SK-N-SH treated with all-trans-retinoic acid at 6 μM for 48 hours (cell line): ENCODE results near the gene CDC14A.

ENCODE experiments used
- CSDC2 ChIP-seq: fragments of 250-450 bp; sonication (Bioruptor Pico); IDR thresholded peaks from 2 replicates; pipeline ENCODE4 v1.5.0; 2020; ENCODE audit warnings: mild to moderate bottlenecking, moderate library complexity
- GLIS3 ChIP-seq: fragments of 250-450 bp; sonication (Bioruptor Pico); IDR thresholded peaks from 2 replicates; pipeline ENCODE4 v1.5.0; 2020; ENCODE audit warnings: mild to moderate bottlenecking, moderate library complexity
- OSR1 ChIP-seq: fragments of 250-450 bp; sonication (Bioruptor Pico); IDR thresholded peaks from 2 replicates; pipeline ENCODE4 v1.8.0; 2022; ENCODE audit warnings: moderate library complexity, mild to moderate bottlenecking, inconsistent platforms
- PATZ1 ChIP-seq: fragments of 250-450 bp; sonication (Bioruptor Pico); IDR thresholded peaks from 2 replicates; pipeline ENCODE4 v1.8.0; 2020; ENCODE audit warnings: mild to moderate bottlenecking, moderate library complexity, borderline replicate concordance
- PPARA ChIP-seq: fragments of 250-450 bp; sonication (Bioruptor Pico); IDR thresholded peaks from 2 replicates; pipeline ENCODE4 v1.5.0; 2020; ENCODE audit warnings: mild to moderate bottlenecking, borderline replicate concordance
- RARB ChIP-seq: fragments of 250-450 bp; sonication (Bioruptor Pico); IDR thresholded peaks from 2 replicates; pipeline ENCODE4 v1.8.0; 2021; ENCODE audit warnings: mild to moderate bottlenecking, moderate library complexity
- SNAI2 ChIP-seq: fragments of 250-450 bp; sonication (Bioruptor Pico); IDR thresholded peaks from 2 replicates; pipeline ENCODE4 v1.5.0; 2020; ENCODE audit warnings: mild to moderate bottlenecking, moderate library complexity
- TOX ChIP-seq: fragments of 250-450 bp; sonication (Bioruptor Pico); IDR thresholded peaks from 2 replicates; pipeline ENCODE4 v1.8.0; 2021; ENCODE audit warnings: mild to moderate bottlenecking, moderate library complexity, borderline replicate concordance
- ZFP3 ChIP-seq: fragments of 250-450 bp; sonication (Bioruptor Pico); IDR thresholded peaks from 2 replicates; pipeline ENCODE4 v1.5.0; 2020; ENCODE audit warnings: mild to moderate bottlenecking, moderate library complexity
- ZFP30 ChIP-seq: fragments of 450-650 bp; formaldehyde crosslinking; IDR thresholded peaks from 2 replicates; pipeline ENCODE4 v1.5.0; 2022; ENCODE audit warnings: mild to moderate bottlenecking, moderate library complexity
- ZNF70 ChIP-seq: fragments of 450-650 bp; formaldehyde crosslinking; IDR thresholded peaks from 2 replicates; pipeline ENCODE4 v1.5.0; 2020; ENCODE audit warnings: mild to moderate bottlenecking, moderate library complexity
- TF ChIP-seq, protein P1 (sequence below): fragments of 250-450 bp; sonication (Bioruptor Pico); IDR thresholded peaks from 2 replicates; pipeline ENCODE4 v1.5.0; 2020; ENCODE audit warnings: mild to moderate bottlenecking, moderate library complexity
- TF ChIP-seq, protein P2 (sequence below): fragments of 250-450 bp; sonication (Bioruptor Pico); IDR thresholded peaks from 2 replicates; pipeline ENCODE4 v1.8.0; 2021; ENCODE audit warnings: low read depth, mild to moderate bottlenecking, moderate library complexity, borderline replicate concordance
- TF ChIP-seq, protein P3 (sequence below): fragments of 250-450 bp; sonication (Bioruptor Pico); IDR thresholded peaks from 2 replicates; pipeline ENCODE4 v1.5.1; 2021; ENCODE audit warnings: mild to moderate bottlenecking, moderate library complexity

GRCh38 chr1:100304921-100305320, 47.4 kb upstream of the CDC14A start:
- no peak for TF ChIP-seq PPARA
- TF ChIP-seq PATZ1 (CRISPR knock-in tag) = no peak
- no peak for TF ChIP-seq CSDC2
- TF ChIP-seq, protein P1, sequence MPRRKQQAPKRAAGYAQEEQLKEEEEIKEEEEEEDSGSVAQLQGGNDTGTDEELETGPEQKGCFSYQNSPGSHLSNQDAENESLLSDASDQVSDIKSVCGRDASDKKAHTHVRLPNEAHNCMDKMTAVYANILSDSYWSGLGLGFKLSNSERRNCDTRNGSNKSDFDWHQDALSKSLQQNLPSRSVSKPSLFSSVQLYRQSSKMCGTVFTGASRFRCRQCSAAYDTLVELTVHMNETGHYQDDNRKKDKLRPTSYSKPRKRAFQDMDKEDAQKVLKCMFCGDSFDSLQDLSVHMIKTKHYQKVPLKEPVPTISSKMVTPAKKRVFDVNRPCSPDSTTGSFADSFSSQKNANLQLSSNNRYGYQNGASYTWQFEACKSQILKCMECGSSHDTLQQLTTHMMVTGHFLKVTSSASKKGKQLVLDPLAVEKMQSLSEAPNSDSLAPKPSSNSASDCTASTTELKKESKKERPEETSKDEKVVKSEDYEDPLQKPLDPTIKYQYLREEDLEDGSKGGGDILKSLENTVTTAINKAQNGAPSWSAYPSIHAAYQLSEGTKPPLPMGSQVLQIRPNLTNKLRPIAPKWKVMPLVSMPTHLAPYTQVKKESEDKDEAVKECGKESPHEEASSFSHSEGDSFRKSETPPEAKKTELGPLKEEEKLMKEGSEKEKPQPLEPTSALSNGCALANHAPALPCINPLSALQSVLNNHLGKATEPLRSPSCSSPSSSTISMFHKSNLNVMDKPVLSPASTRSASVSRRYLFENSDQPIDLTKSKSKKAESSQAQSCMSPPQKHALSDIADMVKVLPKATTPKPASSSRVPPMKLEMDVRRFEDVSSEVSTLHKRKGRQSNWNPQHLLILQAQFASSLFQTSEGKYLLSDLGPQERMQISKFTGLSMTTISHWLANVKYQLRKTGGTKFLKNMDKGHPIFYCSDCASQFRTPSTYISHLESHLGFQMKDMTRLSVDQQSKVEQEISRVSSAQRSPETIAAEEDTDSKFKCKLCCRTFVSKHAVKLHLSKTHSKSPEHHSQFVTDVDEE (CRISPR knock-in tag) = no peak
- no peak for TF ChIP-seq RARB (CRISPR knock-in tag)
- no peak for TF ChIP-seq ZFP30 (CRISPR knock-in tag)
- TF ChIP-seq, protein P2, sequence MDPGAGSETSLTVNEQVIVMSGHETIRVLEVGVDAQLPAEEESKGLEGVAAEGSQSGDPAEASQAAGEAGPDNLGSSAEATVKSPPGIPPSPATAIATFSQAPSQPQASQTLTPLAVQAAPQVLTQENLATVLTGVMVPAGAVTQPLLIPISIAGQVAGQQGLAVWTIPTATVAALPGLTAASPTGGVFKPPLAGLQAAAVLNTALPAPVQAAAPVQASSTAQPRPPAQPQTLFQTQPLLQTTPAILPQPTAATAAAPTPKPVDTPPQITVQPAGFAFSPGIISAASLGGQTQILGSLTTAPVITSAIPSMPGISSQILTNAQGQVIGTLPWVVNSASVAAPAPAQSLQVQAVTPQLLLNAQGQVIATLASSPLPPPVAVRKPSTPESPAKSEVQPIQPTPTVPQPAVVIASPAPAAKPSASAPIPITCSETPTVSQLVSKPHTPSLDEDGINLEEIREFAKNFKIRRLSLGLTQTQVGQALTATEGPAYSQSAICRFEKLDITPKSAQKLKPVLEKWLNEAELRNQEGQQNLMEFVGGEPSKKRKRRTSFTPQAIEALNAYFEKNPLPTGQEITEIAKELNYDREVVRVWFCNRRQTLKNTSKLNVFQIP = no peak
- no peak for TF ChIP-seq ZFP3
- TF ChIP-seq TOX (CRISPR knock-in tag) = no peak
- TF ChIP-seq, protein P3, sequence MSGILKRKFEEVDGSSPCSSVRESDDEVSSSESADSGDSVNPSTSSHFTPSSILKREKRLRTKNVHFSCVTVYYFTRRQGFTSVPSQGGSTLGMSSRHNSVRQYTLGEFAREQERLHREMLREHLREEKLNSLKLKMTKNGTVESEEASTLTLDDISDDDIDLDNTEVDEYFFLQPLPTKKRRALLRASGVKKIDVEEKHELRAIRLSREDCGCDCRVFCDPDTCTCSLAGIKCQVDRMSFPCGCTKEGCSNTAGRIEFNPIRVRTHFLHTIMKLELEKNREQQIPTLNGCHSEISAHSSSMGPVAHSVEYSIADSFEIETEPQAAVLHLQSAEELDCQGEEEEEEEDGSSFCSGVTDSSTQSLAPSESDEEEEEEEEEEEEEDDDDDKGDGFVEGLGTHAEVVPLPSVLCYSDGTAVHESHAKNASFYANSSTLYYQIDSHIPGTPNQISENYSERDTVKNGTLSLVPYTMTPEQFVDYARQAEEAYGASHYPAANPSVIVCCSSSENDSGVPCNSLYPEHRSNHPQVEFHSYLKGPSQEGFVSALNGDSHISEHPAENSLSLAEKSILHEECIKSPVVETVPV (CRISPR knock-in tag) = no peak
- TF ChIP-seq SNAI2 (CRISPR knock-in tag) = no peak
- TF ChIP-seq GLIS3 = no peak
- no peak for TF ChIP-seq ZNF70 (CRISPR knock-in tag)
- no peak for TF ChIP-seq OSR1
